GM19351 (cell line): Measurements from ENCODE around the gene TIAM1.

ENCODE experiments used
- ATAC-seq: cut with Tn5 transposase; IDR thresholded peaks from one replicate; pipeline ENCODE4 v1.9.1; 2021; ENCODE audit warnings: mild to moderate bottlenecking, moderate library complexity; ENCODE audit not compliant: unreplicated experiment

Gene TIAM1

GRCh38 chr21:31289702-31290101 is 54.4 kb downstream of the TIAM1 start:
- ATAC-seq, result no peak

- ATAC-seq, result no peak
These were observed 55.9 kb downstream of the TIAM1 start for GRCh38 chr21:31288191-31288590.

- ATAC-seq, result no peak
These were observed 56.9 kb downstream of the TIAM1 start for GRCh38 chr21:31287201-31287600.

DNA sequence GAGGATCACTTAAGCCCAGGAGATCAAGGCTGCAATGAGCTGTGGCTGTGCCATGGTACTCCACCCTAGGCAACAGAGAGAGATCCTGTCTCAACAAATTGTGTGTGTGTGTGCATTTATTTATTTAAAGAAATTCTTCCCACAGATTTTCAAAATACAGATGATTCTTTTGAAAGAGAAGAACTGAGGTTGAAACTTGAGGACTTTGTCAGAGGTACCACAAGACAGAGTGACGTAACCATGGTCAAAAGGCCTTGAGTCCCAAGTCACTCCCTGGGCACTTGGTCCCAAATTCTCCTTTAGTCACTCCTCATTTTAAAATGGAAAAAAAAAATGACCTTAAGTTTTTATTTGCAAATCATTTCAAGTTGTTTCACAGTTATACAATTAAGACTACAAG is 57.4 kb downstream of the TIAM1 start:
- no peak for ATAC-seq

GRCh38 chr21:31284797-31285397 is 59.2 kb downstream of the TIAM1 start:
- ATAC-seq, result no peak

- ATAC-seq, result no peak
These were observed 61.0 kb downstream of the TIAM1 start for GRCh38 chr21:31283025-31283424.

DNA sequence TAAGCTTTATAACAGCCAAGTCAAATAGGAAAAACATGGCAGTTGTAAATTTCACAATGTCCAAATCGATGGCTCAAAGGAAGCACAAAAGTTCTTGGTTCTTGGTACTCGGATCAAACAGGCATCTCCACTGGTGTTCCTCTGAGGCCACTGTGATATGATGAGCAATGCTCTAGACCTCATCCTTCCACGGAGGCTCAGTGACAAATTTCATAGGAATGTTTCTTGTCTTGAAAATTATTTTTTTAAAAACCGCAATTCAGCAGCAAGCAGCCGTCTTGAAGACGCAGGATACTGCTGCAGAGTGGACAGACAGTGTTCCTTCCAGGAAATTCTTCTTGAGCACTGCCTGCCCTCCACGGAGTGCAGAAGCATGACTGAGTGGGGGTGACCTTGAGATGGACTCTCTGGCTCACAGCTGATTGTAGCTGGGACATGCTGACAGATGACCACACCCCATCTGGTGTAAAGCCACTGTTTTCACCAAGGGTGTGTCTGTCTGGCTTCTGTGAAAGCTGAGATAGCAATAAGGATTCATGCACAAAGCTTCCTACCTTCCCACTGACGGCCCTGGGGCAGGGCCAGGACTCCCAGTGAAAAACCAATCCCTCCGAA is 61.9 kb downstream of the TIAM1 start:
- no peak for ATAC-seq

- no peak for ATAC-seq
These were observed 62.5 kb downstream of the TIAM1 start for GRCh38 chr21:31281561-31281960.

DNA sequence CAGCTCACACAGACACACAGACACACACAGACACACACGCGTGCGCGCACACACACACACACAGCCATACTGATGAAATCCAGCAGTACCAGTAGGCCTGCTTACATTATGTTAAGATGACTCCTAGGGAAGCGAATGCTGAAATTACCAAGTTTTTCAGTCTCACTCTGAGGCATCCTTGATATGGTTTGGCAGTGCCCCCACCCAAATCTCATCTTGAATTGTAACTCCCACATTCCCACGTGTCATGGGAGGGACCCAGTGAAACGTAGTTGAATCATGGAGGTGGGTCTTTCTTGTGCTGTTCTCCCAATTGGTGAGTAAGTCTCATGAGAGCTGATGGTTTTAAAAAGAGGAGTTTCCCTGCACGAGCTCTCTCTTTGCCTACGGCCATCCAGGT is 64.1 kb downstream of the TIAM1 start:
- no peak for ATAC-seq

DNA sequence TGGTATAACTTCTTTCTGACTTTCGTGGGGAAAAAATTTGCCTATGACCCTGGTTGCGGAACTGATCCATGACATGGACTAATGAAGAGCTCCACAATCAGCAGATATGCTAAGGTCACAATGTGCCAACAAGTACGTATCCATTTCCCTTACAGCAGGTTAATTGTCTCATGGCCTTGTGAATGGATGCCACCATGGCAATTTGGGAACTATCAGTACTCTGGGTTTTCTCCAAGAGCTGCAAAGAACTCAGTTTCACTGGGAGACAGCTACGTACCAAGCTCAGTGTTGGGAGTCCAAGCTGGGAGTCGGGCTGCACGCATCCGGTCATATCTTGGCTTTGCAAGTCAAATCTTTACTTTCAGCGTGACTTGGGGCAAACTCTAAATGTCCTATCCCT is 64.8 kb downstream of the TIAM1 start:
- no peak for ATAC-seq

GRCh38 chr21:31278511-31279130 is 65.4 kb downstream of the TIAM1 start:
- ATAC-seq, result no peak

- ATAC-seq, result no peak
These were observed 67.4 kb downstream of the TIAM1 start for GRCh38 chr21:31276663-31277062.

- ATAC-seq, result no peak
These were observed 68.2 kb downstream of the TIAM1 start for GRCh38 chr21:31275901-31276300.

DNA sequence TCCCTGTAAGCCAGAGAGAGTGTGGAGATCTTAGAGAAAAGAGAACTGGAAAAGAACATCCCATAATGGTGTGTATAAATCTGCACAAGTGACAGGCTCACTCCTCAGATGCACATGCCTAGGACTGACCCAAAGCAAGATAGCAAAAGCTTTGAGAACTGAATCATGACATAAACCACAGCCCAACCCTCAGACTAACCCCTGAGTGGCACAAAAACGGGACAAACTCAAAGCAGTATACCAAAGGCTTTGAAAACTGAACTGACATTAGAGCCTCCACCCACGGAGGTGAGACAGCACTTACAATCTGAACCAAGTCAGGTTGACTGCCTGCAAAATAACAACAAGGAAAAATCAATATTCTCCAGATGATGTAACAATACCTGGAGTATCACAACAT is 70.8 kb downstream of the TIAM1 start:
- ATAC-seq, result no peak

GRCh38 chr21:31268090-31268489 is 76.0 kb downstream of the TIAM1 start:
- no peak for ATAC-seq

- ATAC-seq, result no peak
These were observed 76.4 kb downstream of the TIAM1 start for GRCh38 chr21:31267644-31268043.

GRCh38 chr21:31266241-31266640 is 77.8 kb downstream of the TIAM1 start:
- ATAC-seq, result no peak

DNA sequence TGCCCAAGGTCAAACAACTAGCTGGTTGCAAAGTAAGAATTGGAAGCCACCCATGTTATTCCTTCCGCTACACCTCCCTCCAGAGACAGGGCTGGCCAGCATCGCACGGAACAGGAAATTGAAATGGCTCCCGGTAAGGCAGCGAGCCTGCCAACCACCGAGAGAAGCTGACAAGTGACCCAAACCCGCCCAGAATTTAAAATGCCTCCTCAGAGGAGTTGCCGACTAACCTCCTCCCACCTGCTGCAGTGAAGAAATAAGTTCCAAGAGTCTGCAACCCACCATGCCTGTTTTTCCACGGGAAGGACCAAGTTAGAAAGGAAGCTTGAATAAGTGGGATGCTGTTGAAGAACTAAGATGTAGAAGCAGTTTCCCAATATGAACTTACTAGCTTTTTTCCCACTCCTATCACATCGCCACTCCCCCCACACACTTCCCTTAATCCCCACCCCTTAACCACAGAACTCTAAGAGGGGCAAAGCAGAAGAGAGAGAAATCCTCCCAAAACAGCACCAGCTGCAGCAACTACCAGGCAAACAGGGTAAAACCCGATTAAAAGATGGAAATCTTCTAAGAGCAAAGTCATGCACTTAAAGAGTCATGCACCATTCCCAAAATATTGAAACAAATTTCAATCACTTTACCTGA is 78.6 kb downstream of the TIAM1 start:
- no peak for ATAC-seq

DNA sequence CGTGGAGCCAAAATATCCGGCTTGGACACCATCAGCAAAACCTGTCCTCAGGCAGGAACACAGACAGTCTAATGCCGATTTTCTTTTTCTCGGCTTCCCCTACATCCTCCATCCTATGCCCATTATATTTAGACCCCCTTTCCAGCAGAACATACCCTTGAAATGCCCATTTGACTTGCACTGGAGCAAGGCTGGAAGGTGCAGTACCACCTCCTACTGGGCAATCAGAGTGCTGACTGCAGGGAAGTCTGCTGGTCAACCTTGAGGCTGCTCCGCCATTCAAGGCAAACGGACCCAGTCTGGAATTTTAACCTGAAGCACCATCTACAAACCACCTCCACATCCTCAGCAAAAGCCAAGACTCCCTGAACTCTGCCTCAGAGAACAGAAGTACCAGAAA is 79.5 kb downstream of the TIAM1 start:
- no peak for ATAC-seq

GRCh38 chr21:31262728-31263127 is 81.3 kb downstream of the TIAM1 start:
- ATAC-seq, result no peak

DNA sequence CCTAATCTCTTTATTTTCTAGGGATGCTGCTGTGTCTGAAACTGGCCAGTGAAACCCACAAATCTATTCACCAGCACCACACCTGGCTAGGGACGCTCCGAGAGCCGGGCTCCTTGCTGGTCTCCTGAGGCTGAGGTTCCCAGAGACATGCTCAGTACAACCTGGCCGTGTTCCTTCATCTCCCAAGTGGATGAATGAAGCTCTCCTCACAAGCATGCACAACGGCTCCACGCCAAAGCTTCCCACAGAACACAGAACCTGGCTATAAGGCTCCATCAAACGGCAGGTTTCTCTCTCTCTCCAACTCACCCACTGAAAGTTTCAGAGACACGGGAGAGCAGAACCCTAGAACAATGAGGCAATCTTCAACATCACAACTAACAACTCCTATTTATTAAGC is 82.3 kb downstream of the TIAM1 start:
- ATAC-seq, result no peak

- no peak for ATAC-seq
These were observed 83.3 kb downstream of the TIAM1 start for GRCh38 chr21:31260790-31261189.
